ENCODE results near the gene VSTM5.

DNA sequence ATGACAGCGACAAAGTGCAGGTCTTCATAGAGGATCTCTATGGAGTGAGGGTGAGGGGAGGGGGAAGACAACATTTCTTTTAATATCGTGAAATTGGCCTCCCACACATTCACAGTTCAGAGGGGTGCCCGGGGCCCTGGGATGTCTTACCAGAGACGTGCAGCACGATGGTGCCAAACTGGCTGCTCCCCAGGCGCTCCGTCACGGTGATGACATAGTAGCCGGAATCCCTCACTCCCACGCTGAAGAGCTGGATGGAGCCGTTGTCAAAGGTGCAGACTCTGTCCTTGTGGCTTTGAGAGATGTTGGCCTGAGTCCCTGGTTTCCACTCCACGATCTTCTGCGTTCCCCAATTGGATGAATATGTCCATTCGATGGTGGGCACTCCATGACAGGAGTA is 29.6 kb downstream of the VSTM5 start:
- no peak for TF ChIP-seq POLR2AphosphoS5 (IDR thresholded peaks at IDR 0.05)
- TF ChIP-seq, protein P1, sequence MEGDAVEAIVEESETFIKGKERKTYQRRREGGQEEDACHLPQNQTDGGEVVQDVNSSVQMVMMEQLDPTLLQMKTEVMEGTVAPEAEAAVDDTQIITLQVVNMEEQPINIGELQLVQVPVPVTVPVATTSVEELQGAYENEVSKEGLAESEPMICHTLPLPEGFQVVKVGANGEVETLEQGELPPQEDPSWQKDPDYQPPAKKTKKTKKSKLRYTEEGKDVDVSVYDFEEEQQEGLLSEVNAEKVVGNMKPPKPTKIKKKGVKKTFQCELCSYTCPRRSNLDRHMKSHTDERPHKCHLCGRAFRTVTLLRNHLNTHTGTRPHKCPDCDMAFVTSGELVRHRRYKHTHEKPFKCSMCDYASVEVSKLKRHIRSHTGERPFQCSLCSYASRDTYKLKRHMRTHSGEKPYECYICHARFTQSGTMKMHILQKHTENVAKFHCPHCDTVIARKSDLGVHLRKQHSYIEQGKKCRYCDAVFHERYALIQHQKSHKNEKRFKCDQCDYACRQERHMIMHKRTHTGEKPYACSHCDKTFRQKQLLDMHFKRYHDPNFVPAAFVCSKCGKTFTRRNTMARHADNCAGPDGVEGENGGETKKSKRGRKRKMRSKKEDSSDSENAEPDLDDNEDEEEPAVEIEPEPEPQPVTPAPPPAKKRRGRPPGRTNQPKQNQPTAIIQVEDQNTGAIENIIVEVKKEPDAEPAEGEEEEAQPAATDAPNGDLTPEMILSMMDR (IDR thresholded peaks at IDR 0.05) = no peak

All from stomach (tissue), 4 donors.